ENCODE measurements around the gene IRF1.

Gene IRF1

DNA sequence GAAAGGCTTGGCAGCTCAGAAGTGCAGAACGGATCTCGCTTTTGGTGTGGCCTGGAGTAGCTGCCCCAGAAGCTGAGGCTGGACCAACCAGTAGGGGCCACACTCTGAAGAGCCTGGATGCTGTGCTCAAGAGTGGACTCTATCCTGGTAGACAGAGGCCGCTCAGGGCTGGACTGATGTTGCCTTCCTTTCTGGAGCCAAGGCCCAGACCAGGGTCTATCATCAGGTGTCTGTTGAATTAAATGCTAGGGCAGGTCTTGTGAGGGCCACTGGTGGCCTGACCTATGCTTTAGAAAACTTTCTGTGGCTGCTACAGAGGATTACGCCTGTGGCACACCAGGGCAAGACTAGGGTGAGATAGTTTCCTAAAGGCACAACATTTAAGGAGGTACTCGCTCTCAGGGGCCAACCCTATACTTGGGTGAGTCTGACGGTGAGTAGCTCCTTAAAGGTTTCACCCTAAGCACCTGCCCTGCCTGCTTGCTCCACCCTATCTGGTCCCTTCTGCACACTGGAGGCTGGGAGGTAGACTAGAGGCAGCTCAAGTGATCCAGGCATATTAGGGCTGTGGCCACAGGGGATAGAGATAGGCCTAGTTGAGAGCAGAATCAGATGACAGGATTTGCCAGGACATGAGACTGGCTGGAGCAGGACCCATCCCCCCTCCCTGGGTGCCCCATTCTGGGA, 9.8 kb upstream of the IRF1 start:
- no peak for DNase-seq

DNA sequence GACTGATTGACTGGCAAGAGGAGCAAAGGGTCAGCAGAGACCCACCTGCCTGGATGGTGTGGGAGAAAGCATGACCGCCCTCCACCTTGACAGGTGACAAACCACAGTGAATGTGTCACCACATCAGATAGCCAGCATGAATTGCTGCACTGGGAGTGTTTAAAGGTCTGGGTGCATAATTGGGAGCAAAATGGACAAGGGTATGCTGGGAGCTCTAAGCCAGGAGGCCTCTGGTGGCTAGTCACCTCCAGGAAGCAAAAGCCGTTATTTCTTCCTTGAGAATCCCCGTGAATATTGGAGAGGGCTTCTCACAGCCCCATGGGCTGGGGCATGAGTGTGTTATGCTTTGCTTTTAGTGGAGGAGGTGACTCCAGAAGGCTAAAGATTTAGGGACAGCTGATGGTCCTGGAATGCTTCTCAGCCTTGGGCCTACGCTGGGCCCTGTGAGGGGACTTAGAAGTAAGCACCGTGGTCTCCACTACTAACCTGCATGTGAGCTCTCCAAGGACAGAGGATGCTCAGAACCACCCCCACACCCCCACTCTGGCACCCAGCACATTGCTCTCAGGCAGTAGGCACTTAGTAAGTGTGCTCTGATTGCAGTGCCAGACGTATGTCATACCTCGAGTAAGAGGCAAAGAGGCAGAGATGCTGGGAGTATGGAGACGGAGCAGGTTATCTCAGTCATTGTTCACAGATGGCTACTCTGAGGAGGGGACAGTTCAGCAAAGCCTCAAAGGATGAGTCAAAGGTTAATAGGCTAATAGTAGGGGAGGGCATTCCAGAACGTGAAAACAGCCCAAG, 9.1 kb upstream of the IRF1 start:
- no peak for DNase-seq

DNA sequence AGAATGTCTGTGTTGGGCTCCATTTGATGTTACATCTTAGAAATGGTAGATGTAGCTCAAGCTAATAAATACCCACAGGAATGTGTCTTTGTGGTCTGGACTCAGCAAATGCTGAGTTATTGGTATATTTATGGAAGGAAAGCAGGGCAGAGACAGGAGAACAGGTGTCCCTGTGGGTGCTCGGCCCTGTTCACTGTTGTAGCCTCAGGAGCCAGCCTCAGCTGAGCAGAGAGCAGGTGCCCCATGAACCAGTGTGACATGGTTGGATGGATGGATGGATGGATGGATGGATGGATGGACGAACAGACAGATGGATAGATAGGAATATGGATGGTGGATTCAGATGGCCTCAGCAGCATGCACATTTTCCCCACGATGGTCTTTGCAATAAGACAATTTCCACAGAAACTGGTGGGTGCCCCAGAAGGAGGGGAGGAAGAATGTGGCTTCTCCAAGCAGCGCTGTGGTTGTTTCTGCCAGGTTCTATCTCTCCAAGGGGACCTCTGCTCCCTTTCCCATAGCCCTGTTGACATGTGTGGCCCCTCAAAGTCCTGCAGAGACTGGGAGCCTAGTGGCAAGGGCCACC, 8.2 kb upstream of the IRF1 start:
- no peak for DNase-seq

DNA sequence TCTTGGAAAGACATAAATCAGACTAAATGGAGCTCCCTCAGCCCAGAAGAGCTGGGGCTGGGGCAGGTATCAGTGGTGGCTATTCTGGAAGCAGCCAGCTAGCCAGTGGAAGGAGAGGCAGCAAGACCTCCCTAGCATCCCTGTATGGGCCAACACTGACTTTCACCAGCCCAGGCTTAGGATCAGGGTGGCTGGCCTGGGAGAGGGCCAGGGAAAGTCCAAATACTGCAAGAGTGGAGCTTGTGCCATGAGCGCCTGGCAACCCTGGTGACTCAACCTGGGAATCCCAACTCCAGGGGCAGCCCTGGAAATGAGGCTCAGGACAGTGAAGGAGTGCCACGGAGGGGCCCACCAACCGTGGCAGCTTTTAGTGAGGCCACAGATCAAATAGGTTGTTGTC, 7.6 kb upstream of the IRF1 start:
- DNase-seq = no peak

DNA sequence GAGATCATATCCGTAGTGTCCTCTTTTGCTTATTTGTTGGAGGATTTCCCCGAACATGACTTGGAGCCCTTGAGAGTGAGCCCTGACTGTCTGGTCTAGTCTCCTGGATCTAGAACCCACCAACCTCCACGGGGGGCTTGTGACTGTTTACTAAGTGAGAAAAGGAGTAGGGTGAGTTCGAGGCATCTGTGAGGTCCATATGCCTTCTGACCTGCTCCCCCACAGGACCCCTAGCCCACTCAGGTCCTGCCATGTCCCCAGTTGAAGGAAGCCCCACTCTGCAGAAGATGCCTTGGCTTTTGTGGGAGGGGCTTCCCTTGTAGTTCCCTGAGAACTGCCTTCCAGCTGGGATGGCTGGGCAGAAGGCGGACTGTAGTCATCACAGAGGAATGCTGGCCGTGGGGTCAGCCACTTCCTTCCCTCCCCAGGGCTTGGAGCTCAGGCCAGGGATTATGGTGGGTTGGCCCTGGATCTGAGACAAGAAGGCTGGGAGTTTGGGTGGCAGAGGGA, 7.0 kb upstream of the IRF1 start:
- DNase-seq = peak; percentile 6

GRCh38 chr5:132496631-132497487, 6.3 kb upstream of the IRF1 start:
- peak; percentile 62 for DNase-seq

DNA sequence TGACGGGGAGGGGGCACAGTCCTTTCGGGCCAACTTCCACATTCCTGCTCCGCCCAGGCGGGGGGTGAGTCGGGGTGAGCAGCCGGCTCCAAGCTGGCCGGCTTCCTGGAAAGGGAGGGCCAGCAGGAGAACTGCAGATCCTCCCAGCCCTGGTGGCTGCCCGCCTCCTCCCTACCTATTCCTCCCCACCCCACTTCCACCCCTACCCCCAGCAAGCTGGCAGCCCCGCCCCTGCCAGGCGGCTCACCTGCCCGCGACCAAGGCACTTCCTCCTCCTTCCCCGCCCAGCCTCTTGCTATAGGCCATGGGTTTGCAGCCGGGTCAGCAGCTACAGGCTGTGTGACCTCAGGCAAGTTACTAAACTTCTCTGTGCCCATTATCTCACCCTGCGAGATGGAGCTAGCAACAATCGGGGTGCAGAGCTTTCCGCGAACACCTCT, 5.6 kb upstream of the IRF1 start:
- DNase-seq = peak; percentile 86

GRCh38 chr5:132495667-132496190, 5.2 kb upstream of the IRF1 start:
- peak; percentile 81 for DNase-seq

- no peak for DNase-seq
Measured at GRCh38 chr5:132493821-132494220, 3.2 kb upstream of the IRF1 start.

DNA sequence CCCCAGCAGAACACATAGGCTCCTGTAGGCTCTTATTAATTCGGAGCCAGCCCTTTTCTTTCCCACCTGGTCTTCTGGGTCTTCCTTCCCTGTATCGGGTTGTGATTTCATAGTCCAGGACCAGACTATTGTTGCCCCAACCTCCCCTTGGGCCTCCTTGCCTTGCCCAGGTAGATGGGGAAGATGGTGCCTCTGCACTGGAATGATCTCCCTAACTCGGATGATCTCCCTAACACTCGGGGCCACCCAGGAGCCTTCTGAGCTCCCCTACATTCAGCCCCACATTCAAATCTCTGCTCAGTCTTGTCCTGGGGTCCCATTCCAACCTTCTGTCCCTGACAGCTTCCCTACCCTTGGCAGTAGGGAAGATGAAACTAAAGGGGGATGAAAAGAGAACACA, 2.7 kb upstream of the IRF1 start:
- DNase-seq = no peak

DNA sequence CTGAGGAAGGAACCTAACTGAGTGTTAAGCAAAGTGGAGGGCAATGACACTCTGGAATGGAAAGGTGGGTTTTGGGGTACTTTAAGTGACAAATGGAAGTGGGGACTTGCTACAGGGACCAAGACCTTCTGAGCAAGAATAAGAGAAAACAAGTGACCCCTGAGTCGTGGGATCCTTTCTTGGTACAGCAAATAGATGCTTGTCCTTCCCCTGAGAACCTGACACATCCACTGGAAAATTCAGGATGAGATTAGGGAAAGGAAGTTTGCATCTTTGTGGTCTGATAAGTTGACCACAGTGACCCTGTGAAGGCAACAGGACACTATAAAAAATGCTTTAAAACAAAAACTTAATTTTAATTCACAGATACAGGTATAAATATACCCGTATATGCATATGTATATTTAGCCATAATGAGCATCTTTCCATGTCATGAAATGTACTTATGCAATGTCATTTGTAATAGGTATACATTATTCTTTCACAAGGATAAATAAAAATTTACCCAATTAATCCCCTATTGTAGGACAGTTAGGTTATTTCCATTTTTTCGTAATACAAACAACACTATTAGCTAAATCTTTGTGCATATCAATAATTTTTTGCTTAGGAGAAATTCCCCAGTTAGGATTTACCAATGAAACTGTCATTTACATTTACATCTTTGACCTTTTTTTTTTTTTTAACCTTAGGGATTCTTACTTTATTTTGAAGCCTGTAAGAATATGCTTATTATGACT, 2.0 kb upstream of the IRF1 start:
- no peak for DNase-seq

DNA sequence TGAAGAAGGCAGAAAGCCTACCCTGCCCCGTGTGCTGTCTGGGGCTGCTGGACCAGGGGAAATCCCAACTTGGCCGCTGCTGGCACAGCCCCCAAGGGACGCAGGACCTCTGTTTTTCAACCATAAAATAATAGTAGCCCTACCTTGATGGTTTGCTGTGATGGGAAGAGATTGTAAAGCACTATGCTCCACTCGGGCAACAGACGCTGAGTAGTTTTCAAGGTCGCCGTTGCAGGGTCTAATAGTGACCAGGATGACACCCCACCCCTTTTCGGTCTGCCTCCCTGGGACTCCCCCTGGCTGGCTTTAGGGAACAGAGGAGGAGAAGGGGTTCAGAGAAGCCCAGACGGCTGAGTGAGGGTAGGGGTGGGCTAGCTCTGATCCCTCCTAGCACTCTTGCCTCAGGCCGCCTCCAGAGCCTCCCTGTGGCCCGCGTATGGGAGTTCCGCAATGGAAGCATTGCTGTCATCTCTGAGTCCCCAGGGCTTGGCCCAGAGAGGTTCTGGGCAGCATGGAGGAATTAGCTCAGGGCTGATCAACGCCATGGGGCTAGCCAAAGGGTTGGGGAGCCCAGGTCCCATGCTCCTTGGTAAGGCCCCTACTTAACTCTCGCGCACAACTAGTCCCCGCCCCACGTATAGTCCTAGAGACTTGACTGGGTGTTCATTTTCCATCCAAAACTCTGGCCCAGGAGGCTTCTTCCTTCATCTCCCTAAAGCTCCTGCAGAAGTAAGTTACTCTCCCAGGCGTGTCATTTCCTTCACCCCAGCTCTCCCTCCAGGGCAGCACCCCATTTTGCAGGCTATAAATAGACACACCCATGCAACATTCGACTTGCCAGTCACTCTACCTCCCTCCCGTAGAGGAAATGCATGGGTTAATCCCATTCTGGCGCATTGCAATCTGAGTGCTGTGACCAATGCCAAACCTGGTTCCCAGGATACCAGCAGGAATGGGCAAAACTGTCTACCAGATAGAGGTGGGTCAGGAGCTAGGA, 1.1 kb upstream of the IRF1 start:
- peak; percentile 36 for DNase-seq

DNA sequence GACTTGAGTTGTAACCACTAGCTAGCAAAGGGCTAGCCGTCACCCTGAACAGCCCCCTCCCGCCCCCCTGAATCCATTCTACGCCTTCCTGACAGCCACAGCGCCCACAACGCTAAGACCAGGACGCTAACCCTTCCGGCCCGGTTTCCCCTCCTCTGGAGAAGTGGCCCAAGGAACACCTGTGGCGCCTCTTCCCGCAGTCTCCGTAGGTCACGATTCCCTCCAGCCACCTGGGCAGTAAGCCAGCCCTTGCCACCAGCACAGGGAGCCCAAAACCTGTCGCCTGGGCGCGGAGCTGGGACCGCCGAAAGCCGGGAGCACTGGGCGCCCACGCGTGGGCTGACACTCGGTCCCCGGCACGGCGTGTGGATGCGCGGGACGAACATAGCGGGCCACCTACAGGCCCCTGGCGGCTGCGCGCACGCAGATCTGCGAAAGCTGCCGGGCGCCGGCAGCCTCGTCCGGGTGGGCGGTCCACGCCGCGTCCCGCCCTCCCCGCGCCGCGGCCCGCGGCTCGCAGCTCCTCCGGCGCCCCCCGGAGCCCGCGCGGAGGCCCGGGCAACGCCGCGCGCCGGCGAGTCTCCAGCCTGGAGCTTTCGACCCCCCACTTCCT, 596 bp downstream of the IRF1 start:
- peak; percentile 59 for DNase-seq

DNA sequence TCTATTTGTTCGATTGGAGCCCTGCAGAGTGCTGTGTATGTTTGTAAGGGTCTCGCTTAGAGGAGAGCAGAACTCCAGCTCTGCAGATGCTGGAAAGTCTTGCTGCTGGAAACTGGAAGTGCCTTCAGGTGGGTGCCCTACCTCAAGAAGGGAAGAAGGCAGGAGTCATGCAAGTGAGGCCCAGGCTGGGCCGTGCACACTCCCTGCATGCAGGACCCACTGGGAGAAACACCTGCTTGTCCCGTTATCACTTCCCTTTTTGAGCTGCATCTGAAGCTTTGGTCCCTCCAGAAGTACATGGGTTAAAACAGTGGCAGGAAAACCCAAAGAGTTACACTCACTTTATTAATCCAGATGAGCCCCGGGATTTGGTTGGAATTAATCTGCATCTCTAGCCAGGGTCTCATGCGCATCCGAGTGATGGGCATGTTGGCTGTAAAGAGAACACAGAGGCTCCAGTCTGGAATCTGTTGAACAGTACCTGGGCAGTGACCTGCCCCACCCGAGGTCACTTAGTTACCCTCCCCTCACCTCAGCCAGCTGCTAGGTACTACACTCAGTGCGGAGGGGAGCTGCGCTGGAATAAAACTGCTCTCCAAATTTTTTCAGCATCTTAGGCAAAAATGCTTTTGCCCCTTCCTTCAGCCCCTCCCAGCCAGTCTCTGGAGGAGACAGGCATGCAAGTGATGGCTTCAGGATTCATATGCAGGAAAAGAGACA, 1.4 kb downstream of the IRF1 start:
- DNase-seq = peak; percentile 31

GRCh38 chr5:132488590-132488989, 2.0 kb downstream of the IRF1 start:
- DNase-seq = no peak

DNA sequence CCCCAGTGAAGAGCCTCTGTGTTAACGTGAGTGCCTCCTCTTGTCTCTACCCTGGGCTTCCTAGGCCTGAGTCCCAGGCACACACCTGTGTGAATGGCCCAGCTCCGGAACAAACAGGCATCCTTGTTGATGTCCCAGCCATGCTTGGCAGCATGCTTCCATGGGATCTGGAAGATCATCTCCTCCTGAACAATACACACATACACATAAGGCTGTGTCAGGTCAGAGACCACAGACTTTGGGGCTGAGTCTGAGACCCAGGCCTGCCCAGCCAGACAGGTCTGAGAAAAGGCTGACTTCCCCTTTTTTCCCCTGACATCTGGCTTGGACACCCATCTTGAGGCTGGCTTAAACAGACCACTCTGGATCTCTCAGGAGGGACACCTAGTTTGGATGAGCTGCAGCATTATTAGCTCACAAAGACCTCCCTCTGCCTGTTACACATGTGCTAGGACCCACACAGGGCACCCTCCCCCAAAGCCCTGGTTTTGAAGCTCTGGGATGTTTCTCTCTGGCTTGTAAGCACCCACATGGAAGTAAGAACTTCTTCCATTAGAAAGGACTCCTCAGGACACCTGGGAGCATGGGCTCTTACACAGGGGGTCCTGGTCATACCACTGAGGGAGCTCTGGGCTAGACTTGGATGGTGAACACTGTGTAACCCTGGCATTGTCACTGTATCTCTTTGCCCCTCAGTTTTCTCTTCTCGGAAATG, 2.6 kb downstream of the IRF1 start:
- peak; percentile 20 for DNase-seq

GRCh38 chr5:132487095-132487428, 3.5 kb downstream of the IRF1 start:
- DNase-seq = peak; percentile 5

DNA sequence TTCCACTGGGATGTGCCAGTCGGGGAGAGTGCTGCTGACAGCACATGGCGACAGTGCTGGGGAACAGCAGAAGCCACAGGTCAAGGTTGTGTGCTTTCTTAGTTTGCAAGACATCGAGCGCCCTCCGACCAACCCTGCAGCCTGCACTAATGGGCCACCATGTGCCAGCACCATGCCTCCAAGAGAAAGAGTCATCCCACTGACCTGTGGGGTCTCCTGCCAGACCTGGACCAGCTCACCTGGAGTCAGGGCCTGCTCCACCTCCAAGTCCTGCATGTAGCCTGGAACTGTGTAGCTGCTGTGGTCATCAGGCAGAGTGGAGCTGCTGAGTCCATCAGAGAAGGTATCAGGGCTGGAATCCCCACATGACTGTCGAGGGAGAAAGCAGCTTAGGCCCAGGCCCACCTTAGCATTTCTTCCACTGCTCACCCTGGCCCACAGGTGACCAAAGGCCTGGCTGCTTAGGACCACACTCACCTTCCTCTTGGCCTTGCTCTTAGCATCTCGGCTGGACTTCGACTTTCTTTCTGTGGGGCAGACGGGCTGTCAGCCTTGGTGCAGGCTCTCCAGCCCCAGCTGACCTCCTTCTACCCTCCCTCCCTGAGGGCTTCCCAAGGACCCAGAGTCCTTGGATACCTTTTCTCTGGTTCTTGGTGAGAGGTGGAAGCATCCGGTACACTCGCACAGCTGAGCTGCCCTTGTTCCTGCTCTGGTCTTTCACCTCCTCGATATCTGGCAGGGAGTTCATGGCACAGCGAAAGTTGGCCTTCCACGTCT, 4.1 kb downstream of the IRF1 start:
- peak; percentile 8 for DNase-seq
